Uterus (tissue), 2 donors: ENCODE results near the gene SRPRB.
"Not testable (repeated sequence)": the region's sequence is repeated elsewhere in the genome, so short reads cannot be mapped to it uniquely, and the experiment has no call there.

Source experiments
- CTCF ChIP-seq, 4 experiments: fragments of 200-600 bp in 2 of 4; fragments of 450-650 bp in 2 of 4; sonication (generic) in 2 of 4; IDR thresholded peaks; one replicate each; pipeline ENCODE4 v1.5.1; 2016 to 2019; ENCODE audit warnings: antibody characterized with exemption in 4 of 4, mild to moderate bottlenecking in 2 of 4, moderate library complexity in 1 of 4
- POLR2A ChIP-seq, 2 donors: fragments of 450-650 bp; IDR thresholded peaks; one replicate each; pipeline ENCODE4 v1.6.1; 2016; ENCODE audit warnings: antibody characterized with exemption in 2 of 2, mild to moderate bottlenecking in 1 of 2, moderate library complexity in 1 of 2

DNA sequence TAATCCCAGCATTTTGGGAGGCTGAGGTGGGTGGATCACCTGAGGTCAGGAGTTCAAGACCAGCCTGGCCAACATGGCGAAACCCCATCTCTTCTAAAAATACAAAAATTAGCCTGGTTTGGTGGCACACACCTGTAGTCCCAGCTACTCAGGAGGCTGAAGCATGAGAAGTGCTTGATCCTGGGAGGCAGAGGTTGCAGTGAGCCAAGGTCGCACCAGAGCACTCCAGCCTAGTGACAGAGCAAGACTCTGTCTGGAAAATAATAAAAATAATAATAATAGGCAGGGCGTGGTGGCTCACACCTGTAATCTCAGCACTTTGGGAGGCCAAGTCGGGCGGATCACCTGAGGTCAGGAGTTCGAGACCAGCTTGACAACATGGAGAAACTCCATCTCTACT is 24.9 kb upstream of the SRPRB start:
- TF ChIP-seq CTCF, POLR2A (IDR thresholded peaks at IDR 0.05): not testable (repeated sequence)
